ENCODE measurements around the gene TAF1. TPM values are rescaled to one million over a fixed set of nuclear protein-coding genes. Genes with fewer than 3 reads are reported as not detected.

TAF1 gene
- total and polyA plus RNA-seq, 2 of the 13 experiments (the other 11 are each of a cell fraction or from before 2014, with no cell fraction given): 8.1 to 17.7 TPM

DNA sequence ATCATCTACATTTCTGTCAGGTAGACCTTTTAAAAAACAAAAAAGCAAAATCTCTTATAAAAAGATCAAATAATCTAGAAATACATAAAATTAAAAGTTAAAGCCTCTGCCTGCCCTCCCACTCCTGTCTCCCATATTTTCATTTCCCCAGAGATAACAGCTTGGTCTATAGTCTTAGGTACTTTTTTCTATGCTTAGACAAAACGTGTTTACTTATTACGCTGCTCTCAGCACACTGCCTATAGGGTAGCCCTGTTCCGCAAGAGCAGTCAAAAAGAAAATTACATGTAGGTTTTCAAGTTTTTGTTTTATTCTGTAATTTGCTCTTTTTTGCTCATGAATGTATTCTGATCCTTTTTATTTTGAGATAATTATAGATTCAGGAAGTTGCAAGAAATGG lies 73.3 kb downstream of the TAF1 start:
- intact Hi-C loops (cut with micrococcal nuclease; ENCODE audit: unreplicated experiment) (no loop called here), in situ Hi-C loops (cut with HindIII; ENCODE audit: extremely low pct_ligation_motif_present, low pct_unique_long_range_greater_than_20kb) (no loop called here)
- FAIRE-seq: no peak
- Histone ChIP-seq H3K36me3 (replicated peaks in 1 of 2; ENCODE audit: control insufficient read depth in 1 of 2, insufficient read depth in 2 of 2, low read length in 2 of 2) (peaks cover 0 to 2% of the 10 kb centered on the region in 2 experiments; a peak in 1 of 5 replicates), H3K4me3 (replicated peaks in 1 of 3; ENCODE audit: insufficient read depth in 1 of 3, low read depth in 2 of 3, low read length in 3 of 3) (no peak overlapping the region), H3K79me2 (ENCODE audit: insufficient read depth, low read length) (no peaks in the 10 kb centered on the region), H4K20me1 (ENCODE audit: insufficient read depth, low read length) (no peaks in the 10 kb centered on the region), H3K4me1 (ENCODE audit: insufficient read depth, low read length) (no peaks in the 10 kb centered on the region), H3K4me2 (ENCODE audit: low read depth, low read length) (no peak overlapping the region), H3K27ac (ENCODE audit: extremely low read length, insufficient read depth, low read length) (no peak overlapping the region), H3K9me3 (ENCODE audit: low read length) (no peaks in the 10 kb centered on the region), H2AFZ (ENCODE audit: low read length) (no peak overlapping the region), H3K9ac (ENCODE audit: insufficient read depth, low read depth, low read length) (no peak overlapping the region), H3K27me3 (ENCODE audit: control insufficient read depth in 1 of 2, insufficient read depth in 2 of 2, low read length in 2 of 2) (no peaks in the 10 kb centered on the region)
- CTCF ChIA-PET (ENCODE audit: low intra/inter-chr PET ratio, low total read pairs): no interaction called here
- no TSS peak for BruUV-seq (replicated peaks)
- ATAC-seq: no peak
- TF ChIP-seq RFX3 (CRISPR knock-in tag; IDR thresholded peaks at IDR 0.05) (no peak), KDM5B (CRISPR knock-in tag; IDR thresholded peaks at IDR 0.05; ENCODE audit: borderline replicate concordance) (no peak)
- POLR2A ChIA-PET: no interaction called here
- no peak for DNase-seq (ENCODE audit: low spot score)
- 100% methylated on average over 3 of the region's 3 CpGs for WGBS (ENCODE audit: low lambda C conversion rate)

DNA sequence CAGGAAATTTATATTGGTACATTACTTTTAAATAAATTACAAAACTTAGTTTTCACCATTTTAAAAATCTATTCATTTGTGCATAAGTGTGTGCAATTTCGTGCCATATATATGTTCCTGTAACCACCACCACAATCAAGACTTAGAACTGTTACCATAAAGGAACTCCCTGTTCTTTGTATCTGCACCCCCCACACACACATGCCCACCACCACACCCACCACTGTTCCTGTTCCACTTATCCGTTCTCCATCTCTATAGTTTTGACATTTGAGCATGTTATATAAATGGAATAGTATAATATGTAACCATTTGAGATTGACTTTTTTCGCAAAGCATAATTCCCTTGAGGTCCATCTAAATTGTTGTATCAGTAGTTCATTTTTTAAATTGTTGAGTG lies 73.7 kb downstream of the TAF1 start:
- H3K9ac ChIP-seq (ENCODE audit: insufficient read depth, low read depth, low read length): no peak overlapping the region
- in situ Hi-C loops (cut with HindIII; ENCODE audit: extremely low pct_ligation_motif_present, low pct_unique_long_range_greater_than_20kb): no loop called here
- no peak overlapping the region for H3K27ac ChIP-seq (ENCODE audit: extremely low read length, insufficient read depth, low read length)
- H3K4me1 ChIP-seq (ENCODE audit: insufficient read depth, low read length): no peaks in the 10 kb centered on the region
- ChIA-PET CTCF (ENCODE audit: low intra/inter-chr PET ratio, low total read pairs) (no interaction called here), POLR2A (no interaction called here)
- no peaks in the 10 kb centered on the region for H4K20me1 ChIP-seq (ENCODE audit: insufficient read depth, low read length)
- DNase-seq (ENCODE audit: low spot score) (no peak), ATAC-seq (no peak), FAIRE-seq (no peak)
- no peak overlapping the region for H3K4me3 ChIP-seq (replicated peaks in 1 of 3; ENCODE audit: insufficient read depth in 1 of 3, low read depth in 2 of 3, low read length in 3 of 3)
- TF ChIP-seq, protein P1, sequence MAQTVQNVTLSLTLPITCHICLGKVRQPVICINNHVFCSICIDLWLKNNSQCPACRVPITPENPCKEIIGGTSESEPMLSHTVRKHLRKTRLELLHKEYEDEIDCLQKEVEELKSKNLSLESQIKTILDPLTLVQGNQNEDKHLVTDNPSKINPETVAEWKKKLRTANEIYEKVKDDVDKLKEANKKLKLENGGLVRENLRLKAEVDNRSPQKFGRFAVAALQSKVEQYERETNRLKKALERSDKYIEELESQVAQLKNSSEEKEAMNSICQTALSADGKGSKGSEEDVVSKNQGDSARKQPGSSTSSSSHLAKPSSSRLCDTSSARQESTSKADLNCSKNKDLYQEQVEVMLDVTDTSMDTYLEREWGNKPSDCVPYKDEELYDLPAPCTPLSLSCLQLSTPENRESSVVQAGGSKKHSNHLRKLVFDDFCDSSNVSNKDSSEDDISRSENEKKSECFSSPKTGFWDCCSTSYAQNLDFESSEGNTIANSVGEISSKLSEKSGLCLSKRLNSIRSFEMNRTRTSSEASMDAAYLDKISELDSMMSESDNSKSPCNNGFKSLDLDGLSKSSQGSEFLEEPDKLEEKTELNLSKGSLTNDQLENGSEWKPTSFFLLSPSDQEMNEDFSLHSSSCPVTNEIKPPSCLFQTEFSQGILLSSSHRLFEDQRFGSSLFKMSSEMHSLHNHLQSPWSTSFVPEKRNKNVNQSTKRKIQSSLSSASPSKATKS (CRISPR knock-in tag; IDR thresholded peaks at IDR 0.05): no peak
- TF ChIP-seq KDM3A (CRISPR knock-in tag; IDR thresholded peaks at IDR 0.05; ENCODE audit: low read depth): no peak
- no peak for TF ChIP-seq YEATS2 (CRISPR knock-in tag; IDR thresholded peaks at IDR 0.05; ENCODE audit: borderline replicate concordance)
- no peak for TF ChIP-seq TBX2 (CRISPR knock-in tag; IDR thresholded peaks at IDR 0.05; ENCODE audit: borderline replicate concordance)
- TF ChIP-seq HOXA3 (CRISPR knock-in tag; IDR thresholded peaks at IDR 0.05): no peak
- TF ChIP-seq, protein P2, sequence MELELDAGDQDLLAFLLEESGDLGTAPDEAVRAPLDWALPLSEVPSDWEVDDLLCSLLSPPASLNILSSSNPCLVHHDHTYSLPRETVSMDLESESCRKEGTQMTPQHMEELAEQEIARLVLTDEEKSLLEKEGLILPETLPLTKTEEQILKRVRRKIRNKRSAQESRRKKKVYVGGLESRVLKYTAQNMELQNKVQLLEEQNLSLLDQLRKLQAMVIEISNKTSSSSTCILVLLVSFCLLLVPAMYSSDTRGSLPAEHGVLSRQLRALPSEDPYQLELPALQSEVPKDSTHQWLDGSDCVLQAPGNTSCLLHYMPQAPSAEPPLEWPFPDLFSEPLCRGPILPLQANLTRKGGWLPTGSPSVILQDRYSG (CRISPR knock-in tag; IDR thresholded peaks at IDR 0.05): no peak
- no peak for TF ChIP-seq POGZ (CRISPR knock-in tag; IDR thresholded peaks at IDR 0.05)
- TF ChIP-seq SETDB1 (CRISPR knock-in tag; IDR thresholded peaks at IDR 0.05; ENCODE audit: borderline replicate concordance): no peak
- TF ChIP-seq, protein P3, sequence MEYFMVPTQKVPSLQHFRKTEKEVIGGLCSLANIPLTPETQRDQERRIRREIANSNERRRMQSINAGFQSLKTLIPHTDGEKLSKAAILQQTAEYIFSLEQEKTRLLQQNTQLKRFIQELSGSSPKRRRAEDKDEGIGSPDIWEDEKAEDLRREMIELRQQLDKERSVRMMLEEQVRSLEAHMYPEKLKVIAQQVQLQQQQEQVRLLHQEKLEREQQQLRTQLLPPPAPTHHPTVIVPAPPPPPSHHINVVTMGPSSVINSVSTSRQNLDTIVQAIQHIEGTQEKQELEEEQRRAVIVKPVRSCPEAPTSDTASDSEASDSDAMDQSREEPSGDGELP (IDR thresholded peaks at IDR 0.05; ENCODE audit: borderline replicate concordance, low read depth): no peak
- no peak for TF ChIP-seq POLR2G (IDR thresholded peaks at IDR 0.05; ENCODE audit: low read depth, low read length)
- TF ChIP-seq KAT7 (CRISPR knock-in tag; IDR thresholded peaks at IDR 0.05; ENCODE audit: borderline replicate concordance): no peak
- no peak for TF ChIP-seq ZNF569 (CRISPR knock-in tag; IDR thresholded peaks at IDR 0.05; ENCODE audit: borderline replicate concordance)
- no peak for TF ChIP-seq ZNF282 (IDR thresholded peaks at IDR 0.05; ENCODE audit: partially characterized antibody)
- no peak for TF ChIP-seq ELF3 (CRISPR knock-in tag; IDR thresholded peaks at IDR 0.05)
- no peak overlapping the region for H3K4me2 ChIP-seq (ENCODE audit: low read depth, low read length)
- H2AFZ ChIP-seq (ENCODE audit: low read length): no peak overlapping the region
- H3K79me2 ChIP-seq (ENCODE audit: insufficient read depth, low read length): no peaks in the 10 kb centered on the region
- intact Hi-C loops (cut with micrococcal nuclease; ENCODE audit: unreplicated experiment): no loop called here
- no TSS peak for BruUV-seq (replicated peaks)
- no peaks in the 10 kb centered on the region for H3K9me3 ChIP-seq (ENCODE audit: low read length)
- H3K36me3 ChIP-seq (replicated peaks in 1 of 2; ENCODE audit: control insufficient read depth in 1 of 2, insufficient read depth in 2 of 2, low read length in 2 of 2): peaks cover 0 to 3% of the 10 kb centered on the region in 2 experiments; a peak in 1 of 5 replicates
- 99% methylated on average over 3 of the region's 3 CpGs for WGBS (ENCODE audit: low lambda C conversion rate)
- H3K27me3 ChIP-seq (ENCODE audit: control insufficient read depth in 1 of 2, insufficient read depth in 2 of 2, low read length in 2 of 2): no peaks in the 10 kb centered on the region

Data from HepG2 (cell line).